ENCODE results near the gene STMN3.

The STMN3 gene

GRCh38 chr20:63655249-63655648, 2.0 kb upstream of the STMN3 start:
- TF ChIP-seq REST (IDR thresholded peaks at IDR 0.05; ENCODE audit: insufficient replicate concordance, low read depth): no peak
- Histone ChIP-seq H3K27ac (replicated peaks) (no peak overlapping the region), H3K27me3 (ENCODE audit: insufficient read depth, poor library complexity, severe bottlenecking) (peaks cover 8% of the 10 kb centered on the region), H3K4me3 (replicated peaks; ENCODE audit: insufficient read depth, low read length) (no peak overlapping the region)
- no peak for DNase-seq (ENCODE audit: low read depth in 1 of 2, low spot score in 1 of 2)

- Histone ChIP-seq H3K27me3 (ENCODE audit: insufficient read depth, poor library complexity, severe bottlenecking) (peaks cover 8% of the 10 kb centered on the region), H3K27ac (replicated peaks) (no peak overlapping the region), H3K4me3 (replicated peaks; ENCODE audit: insufficient read depth, low read length) (no peak overlapping the region)
- TF ChIP-seq POLR2AphosphoS5 (IDR thresholded peaks at IDR 0.05; ENCODE audit: low read depth): no peak
- no peak for TF ChIP-seq CTCF (IDR thresholded peaks at IDR 0.05; ENCODE audit: insufficient read depth, low read length)
- no peak for TF ChIP-seq REST (IDR thresholded peaks at IDR 0.05; ENCODE audit: insufficient replicate concordance, low read depth)
- no peak for TF ChIP-seq GABPA (IDR thresholded peaks at IDR 0.05; ENCODE audit: low read depth)
- TF ChIP-seq SPI1 (IDR thresholded peaks at IDR 0.05; ENCODE audit: borderline replicate concordance, low read depth): no peak
- DNase-seq (ENCODE audit: low read depth in 1 of 2, low spot score in 1 of 2): no peak
These were observed 897 bp upstream of the STMN3 start for GRCh38 chr20:63653974-63654668.

GRCh38 chr20:63652192-63652980, 838 bp downstream of the STMN3 start:
- TF ChIP-seq SPI1 (IDR thresholded peaks at IDR 0.05; ENCODE audit: borderline replicate concordance, low read depth) (no peak), GABPA (IDR thresholded peaks at IDR 0.05; ENCODE audit: low read depth) (no peak), REST (IDR thresholded peaks at IDR 0.05; ENCODE audit: insufficient replicate concordance, low read depth) (no peak), POLR2AphosphoS5 (IDR thresholded peaks at IDR 0.05; ENCODE audit: low read depth) (no peak), CTCF (IDR thresholded peaks at IDR 0.05; ENCODE audit: insufficient read depth, low read length) (no peak)
- Histone ChIP-seq H3K27ac (replicated peaks) (no peak overlapping the region), H3K27me3 (ENCODE audit: insufficient read depth, poor library complexity, severe bottlenecking) (peaks cover 8% of the 10 kb centered on the region), H3K4me3 (replicated peaks; ENCODE audit: insufficient read depth, low read length) (no peak overlapping the region)
- no peak for DNase-seq (ENCODE audit: low read depth in 1 of 2, low spot score in 1 of 2)
